HUES48 (cell line): ENCODE results near the gene BMPR1B.

ENCODE experiments used
- H3K27ac ChIP-seq: one replicate; pipeline ENCODE4 v1.7.0; 2013; ENCODE audit warnings: low read depth, low read length, inconsistent platforms
- H3K27me3 ChIP-seq: 2 replicates; pipeline ENCODE4 v1.6.1; 2013; ENCODE audit warnings: mild to moderate bottlenecking, low read length; ENCODE audit not compliant: control insufficient read depth, insufficient read depth
- H3K36me3 ChIP-seq: 2 replicates; pipeline ENCODE4 v1.6.1; 2013; ENCODE audit warnings: low read length; ENCODE audit not compliant: control insufficient read depth, insufficient read depth
- H3K4me1 ChIP-seq: 2 replicates; pipeline ENCODE4 v1.6.1; 2013; ENCODE audit warnings: mild to moderate bottlenecking, low read length; ENCODE audit not compliant: control insufficient read depth, insufficient read depth
- H3K4me3 ChIP-seq: 2 replicates; pipeline ENCODE4 v1.5.1; 2013; ENCODE audit warnings: mild to moderate bottlenecking, low read depth, low read length
- H3K9ac ChIP-seq: 2 replicates; pipeline ENCODE4 v1.6.1; 2013; ENCODE audit warnings: mild to moderate bottlenecking, low read depth, low read length, moderate library complexity
- H3K9me3 ChIP-seq: 2 replicates; pipeline ENCODE4 v1.6.1; 2013; ENCODE audit warnings: low read length; ENCODE audit not compliant: control insufficient read depth, insufficient read depth

The BMPR1B gene

GRCh38 chr4:95105112-95105511, 347.4 kb downstream of the BMPR1B start:
- Histone ChIP-seq H3K9me3 (no peaks in the 10 kb centered on the region), H3K4me3 (no peak overlapping the region), H3K9ac (no peak overlapping the region), H3K27ac (no peak overlapping the region), H3K4me1 (no peaks in the 10 kb centered on the region; the same call in 1 of the 2 replicates), H3K36me3 (no peaks in the 10 kb centered on the region), H3K27me3 (no peaks in the 10 kb centered on the region)

DNA sequence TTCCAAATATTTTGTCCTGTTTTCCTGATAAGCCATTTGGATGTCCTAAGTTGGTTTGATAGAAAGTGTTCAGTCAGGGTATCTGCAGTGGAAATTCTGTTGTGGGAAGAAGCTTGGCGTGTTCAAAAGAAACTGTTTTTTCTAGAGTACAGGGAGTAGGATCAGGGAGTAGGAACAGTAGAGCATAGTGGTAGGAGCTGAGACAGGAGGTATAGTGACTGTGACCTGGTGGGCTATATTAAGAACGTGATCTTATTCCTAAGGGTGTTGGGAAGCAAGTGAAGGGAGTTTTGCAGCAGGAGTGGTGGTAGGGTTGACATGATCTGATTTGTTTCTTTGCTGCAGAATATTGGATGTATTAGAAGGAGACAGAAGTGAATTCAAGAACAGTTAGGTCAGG, 348.2 kb downstream of the BMPR1B start:
- Histone ChIP-seq H3K4me3 (no peak overlapping the region), H3K9ac (no peak overlapping the region), H3K4me1 (no peaks in the 10 kb centered on the region; the same call in 1 of the 2 replicates), H3K27me3 (no peaks in the 10 kb centered on the region), H3K9me3 (no peaks in the 10 kb centered on the region), H3K36me3 (no peaks in the 10 kb centered on the region), H3K27ac (no peak overlapping the region)

DNA sequence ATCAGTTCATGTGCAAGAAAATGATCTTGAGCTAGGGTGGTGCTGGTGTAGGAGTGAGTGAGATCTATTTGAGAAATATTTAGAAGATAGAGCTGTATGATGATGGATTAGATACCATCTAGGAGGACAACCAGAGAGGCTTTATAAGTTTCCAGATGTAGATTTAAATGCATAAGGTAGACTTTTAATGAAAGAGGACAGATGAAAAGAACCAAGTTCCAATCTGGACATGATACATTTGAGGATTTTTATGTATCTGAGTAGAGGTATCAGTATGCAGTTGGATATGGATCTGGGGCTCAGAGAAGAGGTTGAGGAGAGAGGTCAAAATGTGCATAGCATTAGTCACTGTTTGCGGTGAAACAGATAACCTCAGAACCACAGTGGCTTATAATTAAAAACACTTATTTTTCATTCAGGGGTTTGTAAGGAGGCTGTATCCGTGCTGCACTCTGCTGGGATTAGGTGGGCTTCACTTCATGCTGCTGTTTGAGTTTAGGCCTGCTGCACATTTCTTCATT, 348.7 kb downstream of the BMPR1B start:
- Histone ChIP-seq H3K4me3 (no peak overlapping the region), H3K9ac (no peak overlapping the region), H3K36me3 (no peaks in the 10 kb centered on the region), H3K27ac (no peak overlapping the region), H3K4me1 (no peaks in the 10 kb centered on the region; the same call in 1 of the 2 replicates), H3K9me3 (no peaks in the 10 kb centered on the region), H3K27me3 (no peaks in the 10 kb centered on the region)

GRCh38 chr4:95107004-95107403, 349.2 kb downstream of the BMPR1B start:
- Histone ChIP-seq H3K4me1 (no peaks in the 10 kb centered on the region; the same call in 1 of the 2 replicates), H3K36me3 (no peaks in the 10 kb centered on the region), H3K4me3 (no peak overlapping the region), H3K9ac (no peak overlapping the region), H3K9me3 (no peaks in the 10 kb centered on the region), H3K27me3 (no peaks in the 10 kb centered on the region), H3K27ac (no peak overlapping the region)

GRCh38 chr4:95107635-95108034, 349.9 kb downstream of the BMPR1B start:
- Histone ChIP-seq H3K36me3 (no peaks in the 10 kb centered on the region), H3K27me3 (no peaks in the 10 kb centered on the region), H3K4me3 (no peak overlapping the region), H3K27ac (no peak overlapping the region), H3K9ac (no peak overlapping the region), H3K9me3 (no peaks in the 10 kb centered on the region), H3K4me1 (no peaks in the 10 kb centered on the region; the same call in 1 of the 2 replicates)

DNA sequence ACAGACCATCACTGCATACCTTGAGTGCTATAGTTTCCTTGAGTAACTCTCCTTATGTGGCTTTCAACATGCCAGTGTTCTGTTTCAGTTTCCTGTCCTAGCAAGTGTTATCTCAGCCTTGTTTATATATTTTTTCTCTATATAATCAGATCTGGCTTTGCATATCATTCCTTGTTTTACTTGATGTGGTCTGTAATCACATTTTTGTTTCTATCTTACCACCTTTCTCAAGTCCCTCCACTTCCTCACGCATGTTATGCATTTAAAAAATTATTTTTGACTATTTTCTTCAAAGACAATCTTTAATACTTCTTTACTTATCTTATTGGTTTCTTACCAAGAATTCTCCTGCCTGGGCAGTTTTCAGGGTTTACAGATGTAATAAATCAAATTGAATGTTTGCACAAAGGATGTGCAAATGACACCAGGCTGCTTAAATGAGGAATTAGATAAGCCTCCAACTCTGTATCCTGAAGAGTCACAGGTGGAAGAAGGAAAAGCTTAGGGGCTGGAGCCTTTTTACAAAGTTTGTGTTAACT, 351.2 kb downstream of the BMPR1B start:
- no peaks in the 10 kb centered on the region for H3K27me3 ChIP-seq
- no peak overlapping the region for H3K27ac ChIP-seq
- no peaks in the 10 kb centered on the region for H3K9me3 ChIP-seq
- no peaks in the 10 kb centered on the region for H3K4me1 ChIP-seq
- H3K9ac ChIP-seq, result no peak overlapping the region
- H3K36me3 ChIP-seq, result no peaks in the 10 kb centered on the region
- H3K4me3 ChIP-seq, result no peak overlapping the region

- no peaks in the 10 kb centered on the region for H3K36me3 ChIP-seq
- H3K27ac ChIP-seq, result no peak overlapping the region
- H3K9ac ChIP-seq, result no peak overlapping the region
- no peaks in the 10 kb centered on the region for H3K27me3 ChIP-seq
- no peaks in the 10 kb centered on the region for H3K9me3 ChIP-seq
- H3K4me1 ChIP-seq, result no peaks in the 10 kb centered on the region
- H3K4me3 ChIP-seq, result no peak overlapping the region
Observed at GRCh38 chr4:95114521-95114920, 356.8 kb downstream of the BMPR1B start.

DNA sequence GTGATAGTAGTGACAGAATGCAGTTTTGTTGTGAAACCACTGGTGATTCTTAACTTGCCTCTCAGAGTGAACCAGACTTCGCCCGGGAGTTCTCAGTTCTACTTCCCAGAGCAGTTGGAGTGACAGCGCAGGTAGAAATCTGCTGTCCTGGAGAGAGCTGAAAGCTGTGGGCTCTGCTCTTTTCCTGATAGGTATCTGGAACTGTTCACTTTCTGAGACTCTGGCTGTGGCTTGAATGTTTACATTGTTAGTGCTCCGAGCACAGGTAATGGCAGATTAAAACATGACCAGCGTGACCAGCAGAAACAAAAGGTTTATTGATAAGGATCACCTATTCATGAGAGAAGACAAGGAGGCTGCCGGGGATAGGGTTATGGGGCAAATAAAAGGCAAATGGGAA, 360.7 kb downstream of the BMPR1B start:
- no peaks in the 10 kb centered on the region for H3K4me1 ChIP-seq
- H3K9me3 ChIP-seq, result no peaks in the 10 kb centered on the region
- no peaks in the 10 kb centered on the region for H3K36me3 ChIP-seq
- H3K27ac ChIP-seq, result no peak overlapping the region
- no peak overlapping the region for H3K9ac ChIP-seq
- H3K4me3 ChIP-seq, result no peak overlapping the region
- no peaks in the 10 kb centered on the region for H3K27me3 ChIP-seq

- no peak overlapping the region for H3K9ac ChIP-seq
- H3K4me3 ChIP-seq, result no peak overlapping the region
- no peak overlapping the region for H3K27ac ChIP-seq
- H3K4me1 ChIP-seq, result no peaks in the 10 kb centered on the region
- H3K27me3 ChIP-seq, result no peaks in the 10 kb centered on the region
- no peaks in the 10 kb centered on the region for H3K9me3 ChIP-seq
- H3K36me3 ChIP-seq, result no peaks in the 10 kb centered on the region
Observed at GRCh38 chr4:95120456-95120855, 362.7 kb downstream of the BMPR1B start.

GRCh38 chr4:95122001-95122400, 364.2 kb downstream of the BMPR1B start:
- H3K9ac ChIP-seq, result no peak overlapping the region
- H3K27ac ChIP-seq, result no peak overlapping the region
- no peaks in the 10 kb centered on the region for H3K4me1 ChIP-seq
- H3K36me3 ChIP-seq, result no peaks in the 10 kb centered on the region
- H3K4me3 ChIP-seq, result no peak overlapping the region
- no peaks in the 10 kb centered on the region for H3K27me3 ChIP-seq
- H3K9me3 ChIP-seq, result no peaks in the 10 kb centered on the region

DNA sequence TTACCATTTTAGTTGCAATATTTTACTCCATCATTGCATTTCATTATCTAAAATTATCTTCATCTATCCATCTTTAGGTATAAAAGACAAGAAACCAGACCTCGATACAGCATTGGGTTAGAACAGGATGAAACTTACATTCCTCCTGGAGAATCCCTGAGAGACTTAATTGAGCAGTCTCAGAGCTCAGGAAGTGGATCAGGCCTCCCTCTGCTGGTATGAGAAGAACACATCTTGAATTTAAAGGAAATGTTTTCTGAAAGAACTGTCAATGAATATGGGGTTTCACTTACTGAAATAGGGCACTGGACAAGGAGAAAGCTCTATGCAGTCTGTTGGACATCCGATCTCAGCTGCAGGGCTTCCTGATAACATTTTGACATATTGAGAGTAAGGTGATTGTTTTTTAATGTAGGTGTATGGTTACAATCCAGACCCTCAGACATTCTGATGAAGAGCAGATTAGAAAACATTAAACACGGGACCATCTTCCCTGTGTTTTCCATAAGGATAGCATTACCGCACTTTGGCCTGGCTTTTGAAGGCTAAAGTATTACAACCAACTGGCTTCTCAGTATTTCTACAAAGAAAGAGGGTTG, 367.2 kb downstream of the BMPR1B start:
- Histone ChIP-seq H3K36me3 (no peaks in the 10 kb centered on the region), H3K4me1 (no peaks in the 10 kb centered on the region), H3K4me3 (no peak overlapping the region), H3K9ac (no peak overlapping the region), H3K27ac (no peak overlapping the region), H3K27me3 (no peaks in the 10 kb centered on the region), H3K9me3 (no peaks in the 10 kb centered on the region)
